ENCODE results near the gene GPC3. TPM values are rescaled to one million over a fixed set of nuclear protein-coding genes. Genes with fewer than 3 reads are reported as not detected.

Gene GPC3
- total RNA-seq, 2 experiments from 2014 or later: 0.86 to 1.3 TPM

DNA sequence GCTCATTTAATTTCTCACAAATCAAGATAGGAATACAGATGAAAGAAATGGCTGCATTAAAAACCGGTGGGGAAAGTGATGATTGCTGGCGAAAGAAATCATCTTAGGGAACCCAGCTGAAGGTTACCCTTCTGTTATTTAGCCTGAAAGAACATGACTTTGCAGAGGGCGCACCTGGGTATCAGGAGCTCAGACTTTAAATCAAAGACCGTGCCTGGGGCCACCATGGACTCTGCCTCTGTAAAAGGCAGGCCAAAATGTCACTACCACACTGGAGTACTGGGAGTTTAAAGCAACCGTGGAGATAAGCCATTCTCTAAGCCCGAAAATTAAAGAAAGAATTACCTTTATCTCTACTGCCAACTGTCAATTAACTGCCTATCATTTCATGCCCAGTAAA, 24.3 kb downstream of the GPC3 start:
- no peaks in the 10 kb centered on the region for H3K36me3 Mint-ChIP-seq (ENCODE audit: low read depth)

DNA sequence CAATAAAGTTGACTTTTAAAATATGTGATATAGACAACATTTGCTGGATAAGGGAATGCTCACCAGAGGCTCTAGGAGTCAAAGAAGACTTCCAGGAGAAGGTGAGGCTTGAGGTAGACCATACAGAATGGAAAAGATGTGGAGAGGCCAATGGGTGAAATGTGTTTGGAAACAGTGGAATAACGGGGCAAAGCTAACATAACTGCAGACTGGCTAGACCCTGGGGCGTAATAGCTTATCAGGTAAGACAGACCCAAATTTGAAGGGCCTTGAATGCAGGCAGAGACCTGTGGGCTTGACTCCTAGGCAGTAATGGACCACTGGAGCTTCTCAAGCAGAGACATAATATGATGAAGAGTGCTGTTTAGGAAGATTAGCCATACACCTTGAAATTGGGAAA, 25.4 kb downstream of the GPC3 start:
- Mint-ChIP-seq H3K9me3 (ENCODE audit: low read depth) (no peaks in the 10 kb centered on the region), H3K27me3 (no peaks in the 10 kb centered on the region), H3K27ac (no peak overlapping the region), H3K36me3 (ENCODE audit: low read depth) (peaks cover 2% of the 10 kb centered on the region), H3K4me3 (no peak overlapping the region), H3K4me1 (peaks cover 8% of the 10 kb centered on the region)
- ATAC-seq (no peak), DNase-seq (no peak)
- CTCF ChIA-PET: interaction anchor here (0.9 kb wide), 1 partner anchor 335 kb away, joined by 3 read pairs; no protein-coding TSS in a partner anchor
- POLR2A ChIA-PET: no interaction called here
- intact Hi-C loops (cut with DNase I, micrococcal nuclease): no loop called here

More for the DNA sequence above, 24.3 kb downstream of the GPC3 start:
- H3K4me3 Mint-ChIP-seq: no peak overlapping the region
- ChIA-PET CTCF (no interaction called here), POLR2A (no interaction called here)
- peaks cover 13% of the 10 kb centered on the region for H3K4me1 Mint-ChIP-seq
- H3K27ac Mint-ChIP-seq: no peak overlapping the region
- ATAC-seq: no peak
- no peaks in the 10 kb centered on the region for H3K27me3 Mint-ChIP-seq
- DNase-seq: no peak
- no peaks in the 10 kb centered on the region for H3K9me3 Mint-ChIP-seq (ENCODE audit: low read depth)
- intact Hi-C loops (cut with DNase I, micrococcal nuclease): no loop called here

DNA sequence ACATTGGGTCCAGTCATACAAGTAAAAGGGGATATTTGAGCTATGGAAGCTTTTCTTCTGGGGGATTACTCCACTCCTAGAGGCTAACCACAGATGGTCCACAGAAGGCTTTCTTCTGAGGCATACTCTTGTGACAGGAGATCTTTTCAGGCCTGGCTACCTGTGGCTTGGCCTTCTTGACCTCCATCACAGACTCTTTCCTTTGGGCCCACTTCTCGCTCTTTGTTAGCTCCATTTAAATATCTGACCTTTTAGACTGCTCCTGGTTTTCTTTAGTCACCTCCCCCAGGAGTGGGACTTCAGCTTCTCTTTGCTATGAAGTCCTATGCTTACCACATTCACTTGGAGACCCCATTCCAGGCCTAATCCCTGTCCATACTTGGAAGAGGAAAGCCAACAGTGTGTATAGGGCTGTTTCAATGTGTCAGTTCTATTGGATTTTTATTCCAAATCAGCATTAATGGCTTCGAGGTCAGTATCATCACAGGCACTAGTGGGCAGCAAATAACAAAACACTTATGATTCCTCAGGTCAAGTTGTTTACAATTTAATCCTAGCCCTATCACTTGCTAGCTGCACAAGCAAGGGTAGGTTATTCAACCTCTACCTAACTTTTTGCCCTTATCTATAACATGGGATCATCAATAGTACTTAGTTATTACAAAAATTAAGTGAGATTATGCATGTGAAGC, 26.3 kb downstream of the GPC3 start:
- Mint-ChIP-seq H3K9me3 (ENCODE audit: low read depth) (no peaks in the 10 kb centered on the region), H3K27ac (no peak overlapping the region)
- CTCF ChIA-PET: interaction anchor here (0.9 kb wide), 1 partner anchor 336 kb away, joined by 3 read pairs; no protein-coding TSS in a partner anchor

DNA sequence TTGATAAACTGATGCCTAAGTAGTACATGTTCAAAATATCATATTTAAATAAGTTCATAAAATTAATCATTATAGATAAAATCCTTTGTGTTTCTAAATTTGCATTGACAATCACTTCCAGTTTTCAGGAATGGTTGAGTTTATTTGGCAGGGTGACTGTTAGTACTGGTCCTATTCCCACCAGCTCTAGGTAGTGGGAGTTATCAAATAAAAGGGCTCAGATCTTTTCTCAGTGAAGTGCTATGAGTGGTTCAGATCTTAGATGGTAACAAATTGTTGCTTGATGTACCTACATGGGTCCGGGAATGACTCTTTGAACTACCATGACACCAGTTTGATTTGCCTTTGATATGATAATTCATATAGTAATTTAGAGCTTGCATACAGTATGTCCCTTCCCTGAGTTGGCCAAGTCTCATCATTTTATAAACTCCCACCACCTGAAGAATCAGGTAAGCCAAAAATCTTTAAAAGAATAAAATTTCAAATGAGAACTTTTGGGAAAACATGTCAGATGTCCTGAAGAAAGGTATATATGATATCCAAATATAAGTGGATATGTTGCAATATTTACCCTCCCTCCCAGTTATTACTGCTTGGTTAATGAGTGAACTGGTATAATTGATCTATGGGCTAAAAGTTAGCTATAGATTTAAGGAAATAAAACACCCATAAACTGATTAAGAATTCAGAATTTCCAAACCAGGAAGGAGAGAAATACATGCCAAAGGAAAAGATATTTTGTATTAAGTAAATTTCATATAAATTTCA, 28.6 kb downstream of the GPC3 start:
- POLR2A ChIA-PET: no interaction called here
- no peak overlapping the region for H3K4me3 Mint-ChIP-seq
- ATAC-seq (no peak), DNase-seq (no peak)
- H3K36me3 Mint-ChIP-seq (ENCODE audit: low read depth): peaks cover 2% of the 10 kb centered on the region
- peaks cover 2% of the 10 kb centered on the region for H3K27me3 Mint-ChIP-seq
- intact Hi-C loops (cut with DNase I, micrococcal nuclease): no loop called here
- CTCF ChIA-PET: interaction anchor here (0.6 to 0.7 kb wide), 4 partner anchors 20 to 430 kb away, joined by 3 read pairs; no protein-coding TSS in a partner anchor
- no peaks in the 10 kb centered on the region for H3K4me1 Mint-ChIP-seq
- H3K27ac Mint-ChIP-seq: no peak overlapping the region
- H3K9me3 Mint-ChIP-seq (ENCODE audit: low read depth): peaks cover 2% of the 10 kb centered on the region

More for the DNA sequence above, 26.3 kb downstream of the GPC3 start:
- POLR2A ChIA-PET: no interaction called here
- Mint-ChIP-seq H3K4me3 (no peak overlapping the region), H3K4me1 (peaks cover 3% of the 10 kb centered on the region), H3K27me3 (no peaks in the 10 kb centered on the region), H3K36me3 (ENCODE audit: low read depth) (peaks cover 2% of the 10 kb centered on the region)
- DNase-seq (no peak), ATAC-seq (no peak)
- intact Hi-C loops (cut with DNase I, micrococcal nuclease): no loop called here

DNA sequence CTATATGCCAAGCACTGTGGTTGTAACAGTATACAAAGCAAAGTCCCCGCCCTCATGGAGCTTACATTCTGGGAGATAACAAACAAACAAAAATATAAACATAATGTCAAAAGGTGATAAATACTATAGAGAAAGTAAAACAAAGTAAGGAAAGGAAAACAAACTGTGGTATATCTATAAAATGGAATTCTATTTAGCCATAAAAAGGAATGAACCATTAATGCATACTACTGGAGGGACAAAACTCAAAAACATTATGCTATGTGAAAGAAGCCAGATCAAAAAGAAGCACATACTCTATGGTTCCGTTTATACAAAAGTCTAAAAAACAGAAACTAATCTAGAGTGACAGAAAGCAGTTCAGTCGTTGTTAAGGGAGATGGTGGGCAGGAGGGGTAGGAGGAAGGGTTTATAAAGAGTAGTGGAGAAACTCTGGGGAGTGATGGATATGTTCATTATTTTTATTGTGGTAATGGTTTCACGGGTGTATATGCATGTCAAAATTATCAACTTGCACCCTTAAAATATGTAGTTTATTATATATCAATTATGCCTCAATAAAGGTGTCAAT, 31.5 kb downstream of the GPC3 start:
- H3K27ac Mint-ChIP-seq: no peak overlapping the region
- peaks cover 2% of the 10 kb centered on the region for H3K27me3 Mint-ChIP-seq
- peaks cover 2% of the 10 kb centered on the region for H3K36me3 Mint-ChIP-seq (ENCODE audit: low read depth)
- ChIA-PET POLR2A (no interaction called here), CTCF (no interaction called here)
- H3K4me1 Mint-ChIP-seq: no peaks in the 10 kb centered on the region
- intact Hi-C loops (cut with DNase I, micrococcal nuclease): no loop called here
- DNase-seq: no peak
- H3K4me3 Mint-ChIP-seq: no peak overlapping the region
- ATAC-seq: no peak
- peaks cover 2% of the 10 kb centered on the region for H3K9me3 Mint-ChIP-seq (ENCODE audit: low read depth)

DNA sequence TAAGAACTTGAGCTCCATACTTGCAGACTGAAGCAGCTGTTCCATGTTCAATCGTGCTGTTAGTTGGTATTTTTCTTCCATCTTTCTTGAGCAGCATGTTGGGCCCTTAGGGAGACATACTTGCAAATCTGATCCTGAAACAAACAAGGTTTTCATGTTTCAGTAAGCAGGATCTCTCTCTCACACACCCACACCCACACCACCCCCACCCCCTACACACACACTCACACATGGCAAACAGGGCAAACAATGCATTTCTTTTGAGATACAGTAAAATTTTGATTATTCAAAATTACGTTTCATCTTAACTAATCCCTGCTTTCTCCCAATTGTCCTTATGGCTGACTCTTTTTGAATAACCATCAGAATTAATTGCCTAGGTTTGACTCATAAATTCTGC, 32.3 kb downstream of the GPC3 start:
- CTCF ChIA-PET: no interaction called here
- no peaks in the 10 kb centered on the region for H3K4me1 Mint-ChIP-seq

DNA sequence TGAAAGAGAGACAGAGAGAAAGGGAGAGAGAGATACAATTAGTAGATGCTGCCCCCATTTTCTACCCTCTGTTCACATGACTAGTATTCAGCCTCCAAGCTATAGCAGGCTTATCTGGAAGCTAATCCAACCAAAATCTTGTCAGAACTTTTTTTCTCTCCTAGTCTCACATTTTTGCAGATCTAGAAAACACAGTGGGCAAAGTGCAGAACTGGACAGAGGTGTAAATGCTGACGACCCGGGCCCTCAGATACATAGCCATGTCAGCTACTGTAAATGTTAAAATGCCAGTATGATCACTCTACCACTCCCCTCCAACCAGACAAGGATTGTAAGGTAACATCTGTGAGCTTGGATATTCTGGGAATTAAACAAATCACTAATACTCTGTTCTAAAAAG, 34.3 kb downstream of the GPC3 start:
- ATAC-seq: no peak
- POLR2A ChIA-PET: no interaction called here
- no peak for DNase-seq
- intact Hi-C loops (cut with DNase I, micrococcal nuclease): no loop called here
- no peaks in the 10 kb centered on the region for H3K4me1 Mint-ChIP-seq
- peaks cover 2% of the 10 kb centered on the region for H3K27me3 Mint-ChIP-seq
- CTCF ChIA-PET: interaction anchor here (1.3 kb wide), 1 partner anchor 115 kb away, joined by 3 read pairs; no protein-coding TSS in a partner anchor
- peaks cover 2% of the 10 kb centered on the region for H3K9me3 Mint-ChIP-seq (ENCODE audit: low read depth)
- H3K27ac Mint-ChIP-seq: no peak overlapping the region
- H3K36me3 Mint-ChIP-seq (ENCODE audit: low read depth): peaks cover 2% of the 10 kb centered on the region
- no peak overlapping the region for H3K4me3 Mint-ChIP-seq

More for the DNA sequence above, 32.3 kb downstream of the GPC3 start:
- Mint-ChIP-seq H3K36me3 (ENCODE audit: low read depth) (peaks cover 2% of the 10 kb centered on the region), H3K27me3 (peaks cover 2% of the 10 kb centered on the region), H3K27ac (no peak overlapping the region), H3K9me3 (ENCODE audit: low read depth) (peaks cover 2% of the 10 kb centered on the region), H3K4me3 (no peak overlapping the region)
- no peak for DNase-seq
- intact Hi-C loops (cut with DNase I, micrococcal nuclease): no loop called here
- no peak for ATAC-seq
- POLR2A ChIA-PET: no interaction called here

DNA sequence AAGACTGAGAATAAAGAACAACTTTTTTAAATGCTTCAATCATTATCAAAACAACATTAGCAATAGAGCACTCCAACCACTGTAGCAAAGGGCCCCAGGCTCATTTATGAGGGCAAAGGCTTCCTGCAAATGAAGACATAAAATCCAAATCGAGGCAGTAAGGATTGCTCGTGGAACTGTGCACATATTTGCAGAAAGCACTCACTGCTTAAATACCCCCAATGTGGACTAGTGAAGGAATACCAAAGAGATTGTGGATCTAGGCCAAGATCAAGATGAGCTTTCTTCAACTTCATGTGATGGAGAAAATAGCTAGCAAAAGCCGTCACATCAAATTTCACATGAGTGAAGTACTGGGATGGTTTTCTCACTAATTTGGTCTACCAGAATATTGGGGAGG, 35.2 kb downstream of the GPC3 start:
- DNase-seq (no peak), ATAC-seq (no peak)
- H3K4me3 Mint-ChIP-seq: no peak overlapping the region
- ChIA-PET POLR2A (no interaction called here), CTCF (no interaction called here)
- intact Hi-C loops (cut with DNase I, micrococcal nuclease): no loop called here
- no peak overlapping the region for H3K27ac Mint-ChIP-seq
- no peaks in the 10 kb centered on the region for H3K4me1 Mint-ChIP-seq
- H3K36me3 Mint-ChIP-seq (ENCODE audit: low read depth): peaks cover under 1% of the 10 kb centered on the region
- peaks cover 2% of the 10 kb centered on the region for H3K9me3 Mint-ChIP-seq (ENCODE audit: low read depth)
- peaks cover 2% of the 10 kb centered on the region for H3K27me3 Mint-ChIP-seq

DNA sequence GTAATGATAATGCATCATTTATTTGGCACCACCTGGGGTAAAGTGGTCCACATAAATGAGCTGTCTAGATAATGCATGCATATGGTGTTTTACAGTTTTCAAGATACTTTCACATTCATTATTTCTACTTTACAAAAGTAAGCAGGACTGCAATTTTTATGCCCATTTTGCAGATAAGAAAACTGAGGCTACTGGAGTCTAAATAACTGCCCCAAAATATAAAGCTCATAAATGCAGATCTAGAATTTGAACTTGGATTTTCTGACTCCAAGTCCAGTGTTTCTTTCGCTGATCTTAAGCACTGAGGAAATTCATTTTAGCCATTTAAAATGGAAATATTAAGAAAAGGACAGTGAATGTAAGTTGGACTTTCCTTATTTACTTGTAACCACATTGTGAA, 36.5 kb downstream of the GPC3 start:
- no peaks in the 10 kb centered on the region for H3K4me1 Mint-ChIP-seq
- ChIA-PET CTCF (no interaction called here), POLR2A (no interaction called here)
- intact Hi-C loops (cut with DNase I, micrococcal nuclease): loop anchor here in 1 of 2 experiments (10.0 kb wide), 1 partner anchor 186 kb away; no protein-coding TSS in a partner anchor
- no peak overlapping the region for H3K27ac Mint-ChIP-seq
- no peak overlapping the region for H3K4me3 Mint-ChIP-seq
- peaks cover under 1% of the 10 kb centered on the region for H3K9me3 Mint-ChIP-seq (ENCODE audit: low read depth)
- ATAC-seq (no peak), DNase-seq (no peak)
- H3K27me3 Mint-ChIP-seq: peaks cover under 1% of the 10 kb centered on the region
- no peaks in the 10 kb centered on the region for H3K36me3 Mint-ChIP-seq (ENCODE audit: low read depth)

DNA sequence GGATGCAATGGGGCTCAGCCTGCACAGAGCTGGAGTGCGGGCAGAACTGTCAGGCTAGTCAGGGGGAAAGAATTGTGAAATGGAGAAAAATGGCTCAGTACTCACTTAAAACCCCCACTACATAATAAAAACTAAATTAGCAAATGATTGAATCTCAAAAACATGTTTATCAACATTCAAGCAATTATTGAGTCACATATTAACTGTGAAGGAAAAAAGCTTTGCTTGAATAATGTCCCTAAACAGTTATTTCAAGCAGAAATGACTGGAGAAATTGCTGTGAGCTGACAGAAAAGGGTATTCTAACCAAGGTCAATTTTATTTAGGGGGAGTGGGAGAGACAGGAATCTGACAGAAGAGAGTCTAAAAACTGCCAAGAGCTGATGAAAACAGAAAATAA, 37.4 kb downstream of the GPC3 start:
- DNase-seq (no peak), ATAC-seq (no peak)
- Mint-ChIP-seq H3K27ac (no peak overlapping the region), H3K4me1 (no peaks in the 10 kb centered on the region), H3K4me3 (no peak overlapping the region), H3K27me3 (no peaks in the 10 kb centered on the region), H3K36me3 (ENCODE audit: low read depth) (no peaks in the 10 kb centered on the region), H3K9me3 (ENCODE audit: low read depth) (no peaks in the 10 kb centered on the region)
- CTCF ChIA-PET: no interaction called here
- POLR2A ChIA-PET: interaction anchor here (0.5 kb wide), 1 partner anchor 1232 kb away, joined by 3 read pairs; no protein-coding TSS in a partner anchor
- intact Hi-C loops (cut with DNase I, micrococcal nuclease): loop anchor here in 1 of 2 experiments (10.0 kb wide), 1 partner anchor 187 kb away; no protein-coding TSS in a partner anchor

DNA sequence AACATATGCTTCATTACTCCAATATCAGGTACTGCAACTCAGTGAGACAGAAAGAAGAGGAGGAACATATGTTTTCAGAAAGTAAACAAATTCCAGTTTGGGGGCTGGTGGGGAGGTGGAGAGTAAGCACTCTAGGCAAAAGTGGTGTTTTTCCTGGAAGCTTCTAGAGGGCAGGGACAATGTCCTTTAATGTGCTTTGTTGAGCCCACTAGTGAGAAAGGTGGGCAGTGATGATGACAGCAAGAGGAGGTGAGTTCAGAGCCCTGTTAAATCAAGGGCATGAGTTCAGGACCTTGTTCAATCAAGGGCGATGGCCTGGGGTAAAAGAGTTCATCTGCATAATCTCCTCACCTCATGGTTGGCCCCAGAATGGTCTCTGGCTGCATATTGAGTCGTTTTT, 38.4 kb downstream of the GPC3 start:
- ATAC-seq (no peak), DNase-seq (no peak)
- no peak overlapping the region for H3K27ac Mint-ChIP-seq
- POLR2A ChIA-PET: no interaction called here
- no peaks in the 10 kb centered on the region for H3K4me1 Mint-ChIP-seq
- intact Hi-C loops (cut with DNase I, micrococcal nuclease): loop anchor here in 1 of 2 experiments (10.0 kb wide), 1 partner anchor 188 kb away; no protein-coding TSS in a partner anchor
- H3K9me3 Mint-ChIP-seq (ENCODE audit: low read depth): no peaks in the 10 kb centered on the region
- H3K4me3 Mint-ChIP-seq: no peak overlapping the region
- no peaks in the 10 kb centered on the region for H3K36me3 Mint-ChIP-seq (ENCODE audit: low read depth)
- CTCF ChIA-PET: no interaction called here
- no peaks in the 10 kb centered on the region for H3K27me3 Mint-ChIP-seq
